ENCODE data around the gene DOC2A. TPM values are rescaled to one million over a fixed set of nuclear protein-coding genes. Genes with fewer than 3 reads are reported as not detected.

Gene DOC2A
- total and polyA plus RNA-seq, 2 donors (not counting 1 experiment from before 2014, with no cell fraction given), result not detected

- intact Hi-C loops (cut with micrococcal nuclease), result no loop called here
- peaks cover 0 to 12% of the 10 kb centered on the region in 2 experiments for H3K36me3 ChIP-seq (replicated peaks in 1 of 2; ENCODE audit: control extremely low read depth in 1 of 2, control insufficient read depth in 1 of 2, extremely low read depth in 1 of 2, insufficient read depth in 2 of 2, low read length in 1 of 2)
- Mint-ChIP-seq H3K27ac (no peak overlapping the region), H3K4me1 (peaks cover 13% of the 10 kb centered on the region), H3K4me3 (no peak overlapping the region), H3K9me3 (ENCODE audit: insufficient read depth) (no peaks in the 10 kb centered on the region), H3K27me3 (peaks cover 14% of the 10 kb centered on the region)
- H3K9ac ChIP-seq (ENCODE audit: low read length), result no peak overlapping the region
- H3K4me3 ChIP-seq (ENCODE audit: control extremely low read depth in 1 of 5, extremely low read depth in 1 of 5, insufficient read depth in 1 of 5, low read depth in 2 of 5, low read length in 4 of 5), result no peak overlapping the region
- no peak overlapping the region for H3K4me2 ChIP-seq (replicated peaks; ENCODE audit: low read depth, low read length, poor library complexity, severe bottlenecking)
- no peaks in the 10 kb centered on the region for H4K20me1 ChIP-seq (ENCODE audit: control insufficient read depth, insufficient read depth, low read length, poor library complexity, severe bottlenecking)
- WGBS (ENCODE audit: insufficient coverage), result 95% methylated on average over 30 of the region's 34 CpGs
- no peak overlapping the region for H3K27ac ChIP-seq (ENCODE audit: low read length in 2 of 2)
- peaks cover 2% of the 10 kb centered on the region for H3K79me2 ChIP-seq (ENCODE audit: control insufficient read depth, insufficient read depth, low read length)
- peaks cover 0 to 10% (median 0%) of the 10 kb centered on the region in 3 donors for H3K9me3 ChIP-seq (ENCODE audit: control extremely low read depth in 1 of 3, control insufficient read depth in 2 of 3, insufficient read depth in 1 of 3, low read length in 2 of 3)
- H2AFZ ChIP-seq (ENCODE audit: insufficient read depth, low read depth, low read length, poor library complexity, severe bottlenecking), result no peak overlapping the region
- DNase-seq (no peak), ATAC-seq (ENCODE audit: low read depth) (no peak)
- TF ChIP-seq EZH2 (IDR thresholded peaks at IDR 0.05; ENCODE audit: borderline replicate concordance, insufficient read depth, low read depth, low read length, poor library complexity, severe bottlenecking), result no peak
- no peak for TF ChIP-seq CTCF (IDR thresholded peaks at IDR 0.05)
- ChIA-PET CTCF (interaction anchor here (1.2 to 3.2 kb wide), 4 partner anchors 24 to 307 kb away, joined by 3 to 17 read pairs (median 6); partner anchors contain the start of genes TLCD3B and TMEM219), POLR2A (interaction anchor here (0.5 kb wide), 1 partner anchor 306 kb away, joined by 4 read pairs; no protein-coding TSS in a partner anchor)
- peaks cover 0 to 23% (median 10%) of the 10 kb centered on the region in 4 experiments for H3K27me3 ChIP-seq (replicated peaks in 1 of 4; ENCODE audit: control extremely low read depth in 1 of 4, control insufficient read depth in 3 of 4, insufficient read depth in 4 of 4, low read length in 3 of 4)
- peaks cover 21 to 26% of the 10 kb centered on the region in 2 donors for H3K4me1 ChIP-seq (ENCODE audit: control insufficient read depth in 2 of 2, insufficient read depth in 2 of 2, low read length in 2 of 2)
These were observed 4.0 kb downstream of the DOC2A start for GRCh38 chr16:30006659-30007377.

- TF ChIP-seq EZH2 (IDR thresholded peaks at IDR 0.05; ENCODE audit: borderline replicate concordance, insufficient read depth, low read depth, low read length, poor library complexity, severe bottlenecking), result no peak
- no peak for TF ChIP-seq CTCF (IDR thresholded peaks at IDR 0.05)
- no peak overlapping the region for H3K4me3 ChIP-seq (ENCODE audit: control extremely low read depth in 1 of 5, extremely low read depth in 1 of 5, insufficient read depth in 1 of 5, low read depth in 2 of 5, low read length in 4 of 5)
- peaks cover 0 to 17% (median 5%) of the 10 kb centered on the region in 4 experiments for H3K27me3 ChIP-seq (replicated peaks in 1 of 4; ENCODE audit: control extremely low read depth in 1 of 4, control insufficient read depth in 3 of 4, insufficient read depth in 4 of 4, low read length in 3 of 4)
- H3K4me3 Mint-ChIP-seq, result no peak overlapping the region
- H3K27ac ChIP-seq (ENCODE audit: low read length in 2 of 2), result no peak overlapping the region
- H3K79me2 ChIP-seq (ENCODE audit: control insufficient read depth, insufficient read depth, low read length), result peaks cover 2% of the 10 kb centered on the region
- CTCF ChIA-PET, result interaction anchor here (0.6 to 3.2 kb wide), 15 partner anchors 9 to 364 kb away, joined by 3 to 17 read pairs (median 4); partner anchors contain the start of genes HIRIP3, TLCD3B and TMEM219
- DNase-seq (no peak), ATAC-seq (ENCODE audit: low read depth) (no peak)
- no peak overlapping the region for H2AFZ ChIP-seq (ENCODE audit: insufficient read depth, low read depth, low read length, poor library complexity, severe bottlenecking)
- H3K4me1 Mint-ChIP-seq, result peaks cover 11% of the 10 kb centered on the region
- H3K36me3 ChIP-seq (replicated peaks in 1 of 2; ENCODE audit: control extremely low read depth in 1 of 2, control insufficient read depth in 1 of 2, extremely low read depth in 1 of 2, insufficient read depth in 2 of 2, low read length in 1 of 2), result peaks cover 0 to 19% of the 10 kb centered on the region in 2 experiments
- peaks cover 13% of the 10 kb centered on the region for H3K27me3 Mint-ChIP-seq
- peaks cover 5% of the 10 kb centered on the region for H4K20me1 ChIP-seq (ENCODE audit: control insufficient read depth, insufficient read depth, low read length, poor library complexity, severe bottlenecking)
- no peak overlapping the region for H3K4me2 ChIP-seq (replicated peaks; ENCODE audit: low read depth, low read length, poor library complexity, severe bottlenecking)
- WGBS (ENCODE audit: insufficient coverage), result 94% methylated on average over 18 of the region's 18 CpGs
- H3K27ac Mint-ChIP-seq, result no peak overlapping the region
- peaks cover 0 to 7% (median 0%) of the 10 kb centered on the region in 3 donors for H3K9me3 ChIP-seq (ENCODE audit: control extremely low read depth in 1 of 3, control insufficient read depth in 2 of 3, insufficient read depth in 1 of 3, low read length in 2 of 3)
- H3K9me3 Mint-ChIP-seq (ENCODE audit: insufficient read depth), result no peaks in the 10 kb centered on the region
- intact Hi-C loops (cut with micrococcal nuclease), result no loop called here
- H3K9ac ChIP-seq (ENCODE audit: low read length), result no peak overlapping the region
- peaks cover 14 to 21% of the 10 kb centered on the region in 2 donors for H3K4me1 ChIP-seq (ENCODE audit: control insufficient read depth in 2 of 2, insufficient read depth in 2 of 2, low read length in 2 of 2)
- POLR2A ChIA-PET, result interaction anchor here (0.5 to 2.4 kb wide), 3 partner anchors 9 to 305 kb away, joined by 4 to 9 read pairs (median 4); partner anchors contain the start of gene MAZ
These were observed 4.7 kb downstream of the DOC2A start for GRCh38 chr16:30006095-30006473.

All from B cell (primary cell).